ENCODE measurements around the gene SH3BP5. TPM values are rescaled to one million over a fixed set of nuclear protein-coding genes. Genes with fewer than 3 reads are reported as not detected.

Gene SH3BP5
- total and polyA plus RNA-seq, 2 donors (not counting 1 experiment from before 2014, with no cell fraction given): 76.6 to 92.3 TPM

- H3K27me3 Mint-ChIP-seq: no peaks in the 10 kb centered on the region
- no peaks in the 10 kb centered on the region for H3K9me3 Mint-ChIP-seq (ENCODE audit: insufficient read depth)
- H3K4me3 Mint-ChIP-seq: no peak overlapping the region
- Histone ChIP-seq H3K79me2 (ENCODE audit: control insufficient read depth, insufficient read depth, low read length) (peaks cover 90% of the 10 kb centered on the region), H3K4me3 (ENCODE audit: control extremely low read depth in 1 of 5, extremely low read depth in 1 of 5, insufficient read depth in 1 of 5, low read depth in 2 of 5, low read length in 4 of 5) (no peak overlapping the region), H3K4me2 (replicated peaks; ENCODE audit: low read depth, low read length, poor library complexity, severe bottlenecking) (no peak overlapping the region), H3K4me1 (ENCODE audit: control insufficient read depth in 2 of 2, insufficient read depth in 2 of 2, low read length in 2 of 2) (peaks cover 88 to 90% of the 10 kb centered on the region in 2 donors), H4K20me1 (ENCODE audit: control insufficient read depth, insufficient read depth, low read length, poor library complexity, severe bottlenecking) (peaks cover 87% of the 10 kb centered on the region), H3K36me3 (replicated peaks in 1 of 2; ENCODE audit: control extremely low read depth in 1 of 2, control insufficient read depth in 1 of 2, extremely low read depth in 1 of 2, insufficient read depth in 2 of 2, low read length in 1 of 2) (peaks cover 2 to 43% of the 10 kb centered on the region in 2 experiments), H3K27ac (ENCODE audit: low read length in 2 of 2) (peak overlapping the region in 1 of 2 donors; percentile 87), H3K9me3 (ENCODE audit: control extremely low read depth in 1 of 3, control insufficient read depth in 2 of 3, insufficient read depth in 1 of 3, low read length in 2 of 3) (no peaks in the 10 kb centered on the region), H3K27me3 (replicated peaks in 1 of 4; ENCODE audit: control extremely low read depth in 1 of 4, control insufficient read depth in 3 of 4, insufficient read depth in 4 of 4, low read length in 3 of 4) (no peaks in the 10 kb centered on the region), H2AFZ (ENCODE audit: insufficient read depth, low read depth, low read length, poor library complexity, severe bottlenecking) (no peak overlapping the region), H3K9ac (ENCODE audit: low read length) (no peak overlapping the region)
- WGBS (ENCODE audit: insufficient coverage): 100% methylated on average over 4 of the region's 10 CpGs
- ChIA-PET CTCF (interaction anchor here (0.7 to 1.9 kb wide), 5 partner anchors 9 to 117 kb away, joined by 3 to 7 read pairs (median 3); no protein-coding TSS in a partner anchor), POLR2A (interaction anchor here (0.6 kb wide), 1 partner anchor 72 kb away, joined by 6 read pairs; no protein-coding TSS in a partner anchor)
- H3K4me1 Mint-ChIP-seq: peaks cover 94% of the 10 kb centered on the region
- no peak for TF ChIP-seq CTCF (IDR thresholded peaks at IDR 0.05)
- no peak for TF ChIP-seq EZH2 (IDR thresholded peaks at IDR 0.05; ENCODE audit: borderline replicate concordance, insufficient read depth, low read depth, low read length, poor library complexity, severe bottlenecking)
- ATAC-seq (ENCODE audit: low read depth) (no peak), DNase-seq (no peak)
- intact Hi-C loops (cut with micrococcal nuclease): no loop called here
- H3K27ac Mint-ChIP-seq: peak overlapping the region; percentile 71
These were observed 43.9 kb downstream of the SH3BP5 start for GRCh38 chr3:15288331-15289035.

Data from B cell (primary cell).